KOPT-K1 (cell line): ENCODE results near the gene ZFP28.
A peak's percentile ranks its signal among the peaks of the same experiment; 100 is the strongest.

ENCODE experiments used
- H3K27ac ChIP-seq: fragments of 200-600 bp; sonication (generic); 2 replicates; pipeline ENCODE4 v1.5.1; 2016; ENCODE audit warnings: antibody characterized with exemption, mild to moderate bottlenecking, low read depth, low read length; ENCODE audit not compliant: poor library complexity, severe bottlenecking
- H3K36me3 ChIP-seq: fragments of 200-600 bp; sonication (generic); 2 replicates; pipeline ENCODE4 v1.5.1; 2017; ENCODE audit warnings: antibody characterized with exemption, mild to moderate bottlenecking, low read length, moderate library complexity; ENCODE audit not compliant: insufficient read depth
- H3K9me3 ChIP-seq: fragments of 200-600 bp; sonication (generic); 2 replicates; pipeline ENCODE4 v1.5.1; 2017; ENCODE audit warnings: antibody characterized with exemption, low read length, mild to moderate bottlenecking; ENCODE audit not compliant: insufficient read depth, poor library complexity, severe bottlenecking

The ZFP28 gene

DNA sequence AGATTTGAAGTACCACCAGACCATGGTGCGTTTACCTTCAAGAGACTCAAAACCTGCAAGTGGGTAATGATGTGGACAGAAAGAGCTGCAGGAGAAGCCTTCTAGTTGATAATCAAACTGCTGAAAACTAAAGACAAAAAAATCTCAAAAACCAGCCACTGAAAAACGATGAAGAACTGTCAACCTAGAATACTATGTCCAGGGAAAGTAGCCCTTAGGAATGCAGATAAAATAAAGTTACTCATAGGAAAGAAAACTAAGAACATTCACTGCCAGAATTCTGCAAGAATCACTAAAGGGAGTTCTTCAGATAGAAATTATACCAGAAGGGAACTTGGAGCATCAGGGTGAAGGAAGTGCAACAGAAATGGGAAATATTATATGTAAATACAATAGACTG is 33.8 kb downstream of the ZFP28 start:
- H3K27ac ChIP-seq, result no peak overlapping the region
- H3K9me3 ChIP-seq, result peaks cover 97% of the 10 kb centered on the region

DNA sequence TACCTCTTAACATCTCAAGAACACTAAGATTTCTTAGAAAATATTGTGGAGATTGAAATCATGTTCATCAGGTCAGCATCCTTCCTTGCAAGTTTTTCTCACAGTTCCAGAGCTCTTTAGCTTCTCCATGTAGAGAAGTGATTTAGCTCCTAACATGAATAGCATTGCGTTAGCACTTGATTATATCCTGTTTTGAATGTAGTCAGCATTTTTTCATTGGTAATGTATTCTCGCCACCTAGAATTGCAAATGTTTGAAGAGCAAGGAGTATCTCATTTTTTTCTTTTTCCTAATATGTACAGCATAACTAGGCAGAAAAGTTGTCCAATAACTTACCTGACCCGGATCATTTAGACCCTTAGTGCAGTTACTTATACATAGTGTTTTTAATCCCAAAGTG is 35.2 kb downstream of the ZFP28 start:
- Histone ChIP-seq H3K27ac (no peak overlapping the region), H3K9me3 (peaks cover 97% of the 10 kb centered on the region), H3K36me3 (peaks cover 43% of the 10 kb centered on the region)

More for the DNA sequence above, 33.8 kb downstream of the ZFP28 start:
- H3K36me3 ChIP-seq, result peaks cover 43% of the 10 kb centered on the region

GRCh38 chr19:56577719-56578602 is 39.2 kb downstream of the ZFP28 start:
- Histone ChIP-seq H3K27ac (no peak overlapping the region), H3K36me3 (peaks cover 21% of the 10 kb centered on the region), H3K9me3 (peaks cover 97% of the 10 kb centered on the region)

- H3K9me3 ChIP-seq, result peaks cover 39% of the 10 kb centered on the region
- H3K27ac ChIP-seq, result peak overlapping the region; percentile 58
- H3K36me3 ChIP-seq, result peaks cover 13% of the 10 kb centered on the region
These were observed 55.7 kb downstream of the ZFP28 start for GRCh38 chr19:56594446-56594782.

DNA sequence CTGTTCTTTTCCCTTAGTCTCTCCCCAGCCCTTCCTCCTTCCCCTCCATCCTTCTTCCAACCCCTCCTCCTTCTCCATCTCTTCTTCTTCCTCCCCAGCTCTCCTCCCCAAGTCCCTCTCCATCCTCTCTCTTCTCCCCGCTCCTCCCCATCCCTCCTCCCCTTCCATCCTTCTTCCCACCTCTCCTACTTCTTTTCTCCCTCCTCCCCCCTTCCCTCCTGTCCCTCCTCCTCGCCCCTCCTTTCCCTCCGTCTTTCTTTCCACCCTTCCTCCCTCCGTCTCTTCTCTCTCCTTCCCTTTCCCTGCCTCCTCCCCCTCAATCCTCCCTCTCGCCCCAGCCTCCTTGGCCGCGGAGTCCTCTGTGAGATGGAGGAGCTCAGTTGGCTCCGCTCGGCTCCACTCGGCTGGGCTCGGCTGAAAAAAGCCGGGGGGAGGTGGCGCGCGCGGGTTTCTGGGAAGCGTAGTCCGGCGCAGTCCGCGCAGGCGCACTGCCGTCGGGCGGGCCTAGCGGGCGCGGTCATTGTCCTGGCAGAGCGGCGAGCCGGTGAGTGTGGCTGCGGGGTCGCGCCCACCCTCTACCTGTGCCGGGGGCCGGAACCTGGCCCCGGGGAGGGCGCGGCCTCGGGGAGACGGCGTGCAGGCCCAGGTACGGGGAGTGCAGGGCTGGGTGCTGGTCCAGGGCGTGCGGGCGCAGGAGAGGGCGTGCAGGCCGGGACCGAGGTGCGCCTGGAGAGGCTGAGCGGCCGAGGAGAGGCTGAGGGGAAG is 56.2 kb downstream of the ZFP28 start, which contains the start of gene ZNF71:
TSS of gene ZNF71 (plus strand) at position 520 of the 765 bp plus-strand sequence. CDS start 6,257 bp downstream, outside the sequence.
- Histone ChIP-seq H3K36me3 (peaks cover 13% of the 10 kb centered on the region), H3K27ac (peak within 1 kb of the TSS; percentile 58), H3K9me3 (peaks cover 35% of the 10 kb centered on the region)

DNA sequence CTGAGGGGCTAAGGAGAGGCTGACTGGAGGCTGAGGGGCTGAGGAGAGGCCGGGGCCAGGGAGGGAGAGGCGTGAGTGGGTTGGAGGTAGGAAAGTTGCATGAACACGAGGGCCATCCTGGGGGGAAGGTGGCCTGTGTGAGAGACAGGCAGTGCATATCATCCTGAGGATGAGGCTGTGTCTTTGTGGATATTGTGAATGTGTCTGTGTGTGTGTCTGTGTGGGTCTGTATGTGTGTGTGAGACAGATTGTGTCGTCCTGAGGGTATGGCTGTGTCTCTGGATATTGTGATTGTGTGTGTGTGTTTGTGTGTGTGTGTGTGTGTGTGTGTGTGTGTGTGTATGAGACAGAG is 56.8 kb downstream of the ZFP28 start:
- peak overlapping the region; percentile 58 for H3K27ac ChIP-seq
- peaks cover 31% of the 10 kb centered on the region for H3K9me3 ChIP-seq
- H3K36me3 ChIP-seq, result peaks cover 15% of the 10 kb centered on the region

- H3K27ac ChIP-seq, result no peak overlapping the region
- H3K36me3 ChIP-seq, result peaks cover 27% of the 10 kb centered on the region
- H3K9me3 ChIP-seq, result peaks cover 42% of the 10 kb centered on the region
These were observed 57.9 kb downstream of the ZFP28 start for GRCh38 chr19:56596676-56597075.

- H3K9me3 ChIP-seq, result peaks cover 49% of the 10 kb centered on the region
These were observed 58.9 kb downstream of the ZFP28 start for GRCh38 chr19:56597696-56598095.

GRCh38 chr19:56601375-56601774 is 62.6 kb downstream of the ZFP28 start:
- peaks cover 86% of the 10 kb centered on the region for H3K9me3 ChIP-seq
- peaks cover 61% of the 10 kb centered on the region for H3K36me3 ChIP-seq
- H3K27ac ChIP-seq, result no peak overlapping the region

More at GRCh38 chr19:56597696-56598095, 58.9 kb downstream of the ZFP28 start:
- Histone ChIP-seq H3K27ac (no peak overlapping the region), H3K36me3 (peaks cover 37% of the 10 kb centered on the region)

DNA sequence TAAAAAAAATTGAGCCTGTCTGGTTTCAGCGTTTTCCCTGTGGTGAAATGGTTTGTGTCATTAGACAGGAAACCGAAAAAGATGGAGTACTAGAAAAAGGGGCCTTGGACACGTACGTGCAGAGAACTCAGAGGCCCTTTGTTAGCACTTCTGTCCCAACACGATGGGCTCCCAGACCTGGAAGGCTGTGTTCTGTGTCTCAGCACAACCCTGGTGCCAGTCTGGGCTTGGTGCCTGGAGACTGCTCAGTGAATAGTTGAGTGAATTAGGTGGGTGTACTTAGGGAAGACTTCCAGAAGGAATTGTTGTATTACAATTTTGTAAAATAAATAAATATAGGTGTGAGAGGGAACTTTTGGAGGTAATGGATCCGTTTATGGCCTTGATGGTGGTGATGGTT is 65.1 kb downstream of the ZFP28 start:
- Histone ChIP-seq H3K36me3 (peaks cover 56% of the 10 kb centered on the region), H3K27ac (no peak overlapping the region), H3K9me3 (peaks cover 92% of the 10 kb centered on the region)
